ENCODE data around the gene SERPINB2.
"Not testable (repeated sequence)": the region's sequence is repeated elsewhere in the genome, so short reads cannot be mapped to it uniquely, and the experiment has no call there.

The SERPINB2 gene

DNA sequence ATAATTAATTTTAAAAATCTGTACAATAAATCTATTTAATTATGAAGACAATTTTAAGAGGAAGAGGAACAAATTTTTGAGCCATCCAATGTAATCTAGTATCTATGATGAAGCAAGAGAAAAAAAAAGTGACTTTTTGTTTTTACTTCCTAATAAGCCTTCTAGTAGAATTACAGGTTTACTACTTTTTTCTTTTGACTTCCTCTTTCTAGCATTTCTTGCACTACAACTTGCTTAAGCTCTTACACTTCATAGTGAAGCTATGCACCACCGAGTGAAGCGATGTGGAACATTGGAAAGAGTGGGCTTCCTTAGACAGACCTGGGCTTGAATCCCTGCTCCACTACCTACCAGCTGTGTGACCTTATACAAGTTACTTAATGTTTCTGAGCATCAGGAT lies 2.1 kb downstream of the SERPINB2 start:
- DNase-seq (ENCODE audit: low spot score): no peak

DNA sequence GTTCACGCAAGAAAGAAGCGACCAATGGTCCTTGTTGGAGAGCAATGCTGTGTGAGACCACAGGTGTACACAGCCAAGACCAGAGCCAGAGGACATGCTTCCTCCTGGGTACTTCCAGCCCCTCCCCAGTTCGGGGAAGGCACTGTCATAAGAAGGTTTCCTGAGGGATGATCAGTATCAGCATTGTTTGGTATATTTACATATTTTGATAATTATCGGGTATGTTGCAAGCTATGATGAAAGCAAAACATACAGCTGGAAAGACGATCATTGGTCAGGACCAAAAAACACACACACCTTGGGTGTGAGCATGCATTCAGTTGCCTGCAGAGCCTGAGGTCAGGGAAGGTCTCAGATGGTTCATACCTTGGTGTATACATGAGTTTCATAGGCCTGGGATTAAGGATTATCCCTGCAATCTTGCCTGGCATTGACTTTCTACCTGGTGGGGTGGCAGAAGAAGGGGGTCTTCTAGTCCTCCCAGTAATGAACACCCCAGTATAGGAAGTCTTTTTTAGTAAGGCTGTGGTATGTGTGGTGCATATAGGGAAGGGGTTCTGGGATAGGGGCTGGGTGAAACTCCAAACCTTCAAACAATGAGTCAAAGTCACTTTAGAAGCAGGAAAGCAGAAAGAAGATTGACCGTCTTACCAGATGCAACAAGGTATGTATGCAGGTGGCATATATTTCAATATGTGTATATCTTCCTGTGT lies 2.9 kb downstream of the SERPINB2 start:
- DNase-seq (ENCODE audit: low spot score): no peak

DNA sequence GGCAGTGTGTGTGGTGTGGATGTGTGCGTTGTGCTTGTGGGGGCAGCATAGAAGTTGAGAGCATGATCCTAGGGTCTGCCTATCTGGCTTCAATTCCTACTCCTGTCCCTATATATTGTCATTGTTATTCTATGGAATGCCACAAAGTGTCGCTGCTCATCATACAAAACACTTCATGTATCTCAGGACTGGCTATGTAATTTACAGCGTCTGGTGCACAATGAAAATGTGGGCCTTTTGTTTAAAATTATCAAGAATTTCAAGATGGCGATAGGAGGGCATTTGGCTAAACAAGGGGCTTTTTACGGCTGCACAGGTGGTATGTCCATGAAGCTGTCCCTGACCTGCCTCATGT lies 3.4 kb downstream of the SERPINB2 start:
- DNase-seq (ENCODE audit: low spot score): no peak

DNA sequence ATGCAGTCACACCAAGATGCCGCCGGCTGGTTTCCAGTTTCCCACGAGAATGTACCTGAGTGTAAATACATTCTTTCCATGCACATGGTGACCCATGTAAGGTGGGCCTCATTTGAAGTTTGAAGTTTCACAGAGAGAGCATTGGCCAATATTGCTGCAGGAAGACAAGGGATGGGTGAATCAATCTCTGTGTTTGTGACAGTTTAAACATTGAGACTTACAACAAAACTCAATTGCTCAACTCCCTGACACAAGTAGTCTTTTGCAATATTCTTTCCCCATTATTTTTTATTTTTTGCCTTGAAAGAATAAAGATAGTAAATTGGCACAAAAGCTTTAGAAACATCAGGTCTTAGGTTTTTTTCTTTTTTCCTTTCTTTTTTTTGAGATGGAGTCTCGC lies 5.1 kb downstream of the SERPINB2 start:
- DNase-seq (ENCODE audit: low spot score): no peak

DNA sequence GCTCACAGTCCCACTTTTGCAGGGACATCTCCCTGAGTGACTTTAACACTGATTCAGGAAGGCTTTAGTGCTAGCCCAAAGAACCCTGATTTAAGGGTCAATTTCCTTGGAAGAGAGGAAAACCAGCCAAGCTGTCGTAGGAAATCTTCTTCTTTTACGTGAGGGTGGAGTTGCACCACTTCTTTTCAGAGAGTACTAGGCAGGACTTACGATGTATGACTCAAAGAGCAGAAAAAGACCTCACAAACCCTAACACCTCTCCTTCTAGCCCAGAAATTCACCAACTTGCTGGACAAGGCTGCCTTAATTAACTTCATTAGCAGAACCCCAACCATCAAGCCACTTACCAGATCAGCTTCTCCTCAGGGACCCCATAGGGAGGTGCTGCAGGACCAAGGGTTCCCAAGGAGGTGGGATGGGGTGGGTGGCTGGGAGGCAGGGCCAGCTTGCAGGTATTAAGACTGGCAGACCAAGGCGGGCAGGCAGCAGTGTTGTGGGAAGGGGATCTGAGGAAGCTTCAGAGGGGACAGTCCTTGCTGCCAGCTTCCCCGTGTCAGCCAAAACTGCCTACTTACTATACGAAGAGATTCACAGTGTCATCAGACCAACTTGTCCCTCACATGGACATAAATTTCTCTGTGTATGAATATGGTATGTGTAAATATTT lies 6.7 kb downstream of the SERPINB2 start:
- DNase-seq (ENCODE audit: low spot score): no peak

DNA sequence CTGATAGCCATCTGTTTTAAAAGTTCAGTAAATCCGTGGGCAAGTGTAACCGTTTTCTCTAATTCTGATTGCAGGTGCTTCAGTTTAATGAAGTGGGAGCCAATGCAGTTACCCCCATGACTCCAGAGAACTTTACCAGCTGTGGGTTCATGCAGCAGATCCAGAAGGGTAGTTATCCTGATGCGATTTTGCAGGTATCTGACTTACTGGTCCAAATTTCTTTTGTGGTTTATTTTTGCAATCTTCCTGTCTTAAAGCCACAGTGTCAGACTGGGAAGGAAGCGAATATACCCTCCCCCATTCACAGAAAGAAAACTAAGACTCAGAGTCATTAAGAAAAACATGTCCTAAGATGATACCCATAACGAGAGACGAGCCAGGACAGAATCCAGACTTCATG lies 7.7 kb downstream of the SERPINB2 start:
- DNase-seq (ENCODE audit: low spot score): no peak

DNA sequence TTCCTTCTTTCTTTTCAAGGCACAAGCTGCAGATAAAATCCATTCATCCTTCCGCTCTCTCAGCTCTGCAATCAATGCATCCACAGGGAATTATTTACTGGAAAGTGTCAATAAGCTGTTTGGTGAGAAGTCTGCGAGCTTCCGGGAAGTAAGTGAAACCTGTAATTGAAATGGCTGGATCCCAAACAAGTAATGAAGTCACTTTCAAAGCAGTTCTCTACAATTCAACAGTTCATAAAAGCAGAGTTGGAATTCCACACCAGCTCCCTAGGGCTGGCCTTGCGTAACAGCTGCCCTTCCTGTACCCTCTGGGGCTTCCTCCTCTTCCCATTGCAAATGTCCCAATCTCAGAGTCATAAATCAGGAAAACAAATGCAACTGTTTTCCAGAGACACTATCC lies 9.6 kb downstream of the SERPINB2 start:
- no peak for DNase-seq (ENCODE audit: low spot score)

DNA sequence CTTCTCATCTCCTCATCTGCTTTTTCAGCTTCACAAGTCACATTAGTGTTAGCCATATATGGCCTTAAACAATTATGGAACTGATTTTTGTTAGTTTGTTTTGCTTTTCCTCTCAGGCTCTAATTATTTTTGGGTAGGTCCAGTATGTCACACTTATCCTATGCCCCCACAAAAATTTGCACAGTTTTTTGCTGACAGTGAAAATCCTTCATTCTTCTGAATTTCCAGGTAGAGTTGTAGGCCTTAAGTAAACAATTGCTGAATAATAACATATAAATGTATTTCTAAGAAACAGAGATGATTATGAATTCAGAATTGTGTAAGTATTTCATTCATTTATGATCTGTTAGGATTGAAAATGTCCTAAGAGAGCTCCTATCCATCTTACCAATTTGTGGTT lies 11.7 kb downstream of the SERPINB2 start:
- no peak for DNase-seq (ENCODE audit: low spot score)

DNA sequence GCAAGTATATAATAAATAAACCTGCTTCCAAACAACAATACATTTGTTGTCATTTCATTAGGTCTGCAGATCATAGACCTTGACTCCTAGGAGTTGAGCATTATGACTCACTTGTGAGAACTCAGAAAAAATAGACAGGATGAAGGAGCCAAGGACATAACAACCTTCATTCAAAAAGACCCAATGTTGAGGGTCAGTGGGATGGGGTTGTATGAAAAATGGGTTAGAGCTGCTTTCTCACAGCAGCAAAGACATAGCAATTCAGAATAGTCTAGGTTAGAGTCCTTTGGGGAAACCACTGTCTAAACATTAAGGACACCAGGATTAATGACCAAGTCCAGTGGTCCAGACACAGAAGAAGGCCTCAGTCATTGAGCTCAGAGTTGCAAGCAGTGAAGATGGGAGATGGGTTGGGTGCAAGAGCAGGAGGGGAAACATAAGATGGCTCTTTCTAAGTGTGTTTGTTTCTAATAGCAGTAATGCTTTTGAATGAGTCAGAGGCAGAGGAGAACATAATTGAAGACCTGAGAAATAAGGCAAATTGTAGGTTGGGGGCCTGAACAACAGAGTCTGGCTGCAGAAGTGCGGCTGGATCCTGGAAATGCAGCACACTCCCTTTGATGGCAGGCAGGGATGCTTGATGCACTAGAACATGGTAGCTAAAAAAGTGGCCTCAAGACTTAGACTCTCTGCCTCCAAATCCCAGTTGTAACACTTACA lies 16.5 kb downstream of the SERPINB2 start:
- DNase-seq (ENCODE audit: low spot score): no peak

DNA sequence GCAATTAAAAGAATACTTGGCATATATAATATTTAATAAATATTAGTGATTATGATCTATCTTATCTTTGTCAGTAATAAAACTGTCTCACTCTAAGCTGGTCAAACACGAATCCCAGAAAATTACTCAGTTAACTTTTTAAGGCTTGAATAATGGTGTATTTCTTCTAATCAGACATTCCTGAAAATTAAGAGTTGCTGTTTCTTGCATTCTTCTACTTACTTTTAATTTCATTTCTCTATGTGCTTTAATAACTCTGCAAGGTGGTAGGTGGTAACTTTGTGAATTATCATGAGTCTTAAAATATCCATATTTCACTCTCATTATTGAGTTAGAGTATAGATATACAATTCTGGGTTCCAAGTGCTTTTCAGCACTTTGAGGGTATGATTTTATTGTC lies 17.2 kb downstream of the SERPINB2 start:
- DNase-seq (ENCODE audit: low spot score): no peak

DNA sequence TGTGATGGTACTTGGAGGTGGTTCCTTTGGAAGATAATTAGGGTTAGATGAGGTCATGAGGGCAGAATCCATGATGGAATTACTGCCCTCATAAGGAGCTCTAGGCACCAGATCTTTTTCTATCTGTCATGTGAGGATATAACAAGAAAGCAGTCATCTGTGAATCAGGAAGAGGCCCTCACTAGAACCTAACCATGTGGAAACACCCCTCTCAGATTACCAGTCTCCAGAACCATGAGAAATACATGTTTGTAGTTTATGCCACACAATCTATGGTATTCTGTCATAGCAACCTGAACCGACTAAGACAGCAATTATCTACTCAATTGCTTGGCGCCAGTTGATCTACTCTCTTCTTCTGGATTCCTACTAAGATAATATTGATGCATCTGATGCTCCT lies 17.9 kb downstream of the SERPINB2 start:
- DNase-seq (ENCODE audit: low spot score): no peak

DNA sequence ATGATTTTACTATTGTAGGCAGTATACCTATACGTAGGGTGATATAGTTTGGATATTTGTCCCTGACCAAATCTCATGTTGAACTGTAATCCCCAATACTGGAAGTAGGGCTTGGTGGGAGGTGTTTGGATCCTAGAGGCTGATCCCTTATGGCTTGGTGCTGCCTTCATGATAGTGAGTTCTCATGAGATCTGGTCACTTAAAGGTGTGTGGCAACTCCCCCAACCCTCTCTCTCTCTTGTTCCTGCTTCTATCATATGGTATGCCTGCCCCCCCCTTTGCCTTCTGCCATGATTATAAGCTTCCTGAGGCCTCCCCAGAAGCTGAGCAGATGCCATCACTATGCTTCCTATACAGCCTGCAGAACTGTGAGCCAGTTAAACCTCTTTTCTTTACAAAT lies 18.6 kb downstream of the SERPINB2 start:
- no peak for DNase-seq (ENCODE audit: low spot score)

DNA sequence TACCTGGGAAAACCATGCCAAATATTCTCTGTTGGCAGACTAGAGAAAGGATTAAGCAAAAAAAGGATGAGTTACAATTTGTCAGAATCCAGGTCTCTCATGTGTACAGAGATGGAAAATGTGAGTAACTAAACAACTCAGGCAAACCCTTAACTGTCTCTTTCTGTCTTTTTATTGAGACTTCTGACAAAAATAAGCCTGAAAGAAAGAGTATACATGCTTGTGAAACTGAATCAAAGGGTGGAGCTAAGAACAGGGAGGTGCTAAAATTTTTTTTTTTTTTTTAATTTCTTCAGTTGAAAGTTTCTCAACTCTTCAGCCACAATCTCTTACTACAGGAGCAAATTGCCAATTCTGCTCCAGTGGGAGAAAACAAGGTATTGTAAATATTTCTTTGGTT lies 20.2 kb downstream of the SERPINB2 start, which contains the start of gene SERPINB10:
Gene SERPINB10, plus strand, starts transcription at position 295 of the 400 bp plus-strand sequence. CDS start 7,553 bp downstream, outside the sequence.
- DNase-seq (ENCODE audit: low spot score): no peak

DNA sequence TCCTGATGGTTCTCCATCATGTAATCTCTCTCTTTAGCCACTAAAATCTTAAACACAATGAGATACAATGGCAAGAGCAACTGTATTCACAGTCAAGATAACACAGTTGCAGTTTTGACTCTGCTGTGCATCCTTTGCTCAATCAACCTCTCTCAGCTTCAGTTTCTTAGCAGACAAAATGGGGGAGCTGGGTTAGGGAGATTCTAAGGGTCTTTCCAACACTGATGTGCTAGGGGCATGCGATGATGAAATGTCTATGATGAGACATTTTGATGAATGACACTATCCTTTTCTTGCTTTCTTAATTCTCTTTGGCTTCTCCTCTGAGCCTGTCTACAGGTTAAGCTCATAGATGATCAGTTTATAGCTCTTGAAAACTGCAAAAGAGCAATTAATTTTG lies 21.4 kb downstream of the SERPINB2 start:
- DNase-seq (ENCODE audit: low spot score): no peak

DNA sequence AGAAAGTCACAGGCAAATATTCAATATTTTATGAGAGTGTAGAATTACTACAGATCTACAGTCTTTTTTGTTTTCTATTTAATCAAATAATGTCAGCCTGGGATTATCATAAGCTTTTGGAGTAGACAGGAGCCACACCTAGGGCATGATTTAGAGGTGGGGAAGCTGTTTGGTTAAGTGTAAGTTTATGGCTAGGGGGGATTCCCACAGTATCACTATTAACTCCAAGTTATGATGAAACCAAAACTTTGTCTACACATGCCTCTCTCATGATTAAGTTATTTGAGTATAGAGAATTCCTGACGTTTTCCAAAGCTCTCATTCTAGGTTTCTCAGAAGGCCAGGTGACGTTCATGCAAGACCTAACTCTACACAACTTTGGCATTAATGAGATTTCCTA lies 22.4 kb downstream of the SERPINB2 start:
- no peak for DNase-seq (ENCODE audit: low spot score)

DNA sequence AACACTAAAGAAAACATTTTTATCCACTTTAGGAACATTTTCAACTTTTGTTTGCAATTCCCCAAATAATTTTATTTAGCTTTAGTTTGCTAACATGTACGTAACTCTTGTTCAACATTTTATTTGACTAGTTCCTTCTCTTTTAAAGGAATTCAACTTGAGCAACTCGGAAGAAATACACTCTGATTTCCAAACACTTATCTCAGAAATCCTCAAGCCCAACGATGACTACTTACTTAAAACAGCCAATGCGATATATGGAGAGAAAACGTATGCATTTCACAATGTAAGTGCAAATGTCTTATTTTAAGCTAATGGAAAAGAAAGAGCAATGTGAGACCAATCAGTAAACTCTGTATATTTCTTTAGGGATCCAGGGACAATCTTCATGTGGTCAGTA lies 30.3 kb downstream of the SERPINB2 start:
- DNase-seq (ENCODE audit: low spot score): no peak

DNA sequence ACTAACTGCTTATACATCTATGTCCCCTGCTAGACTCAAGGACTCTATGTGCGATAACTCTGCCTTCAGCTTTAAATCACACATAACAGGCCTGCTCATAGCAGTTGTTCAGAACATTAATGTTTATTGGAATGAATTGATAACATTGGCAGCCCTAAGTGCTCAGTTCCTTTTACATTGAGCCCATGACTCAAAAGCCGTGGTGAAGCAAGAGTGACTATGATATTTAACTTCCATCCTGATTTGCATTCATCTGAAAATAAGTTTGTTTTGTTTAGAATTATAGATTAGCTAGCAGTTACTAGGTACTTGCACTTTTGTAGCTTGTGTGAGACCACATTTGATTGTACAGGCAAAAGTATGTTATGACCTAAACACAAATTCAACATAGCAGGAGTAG lies 34.5 kb downstream of the SERPINB2 start:
- DNase-seq (ENCODE audit: low spot score): no peak

DNA sequence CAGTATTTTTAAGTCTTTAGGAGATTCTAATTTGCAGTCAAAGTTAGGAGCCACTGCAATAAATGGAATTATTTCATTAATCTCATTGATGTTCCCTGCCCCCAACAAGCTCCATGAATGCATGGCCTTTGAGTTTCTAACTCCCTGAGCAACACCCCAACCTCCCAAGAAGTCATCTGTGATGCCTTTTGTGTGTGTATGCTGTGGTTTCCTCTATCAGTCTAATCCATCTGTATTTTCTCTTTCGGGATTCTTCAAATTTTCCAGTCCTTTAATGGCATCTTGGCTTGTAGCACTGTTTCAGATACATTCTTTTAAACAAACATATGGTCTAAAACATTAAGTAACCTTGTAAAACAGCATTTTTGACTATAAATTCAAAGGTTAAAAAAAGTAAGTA lies 37.0 kb downstream of the SERPINB2 start:
- DNase-seq (ENCODE audit: low spot score): no peak

DNA sequence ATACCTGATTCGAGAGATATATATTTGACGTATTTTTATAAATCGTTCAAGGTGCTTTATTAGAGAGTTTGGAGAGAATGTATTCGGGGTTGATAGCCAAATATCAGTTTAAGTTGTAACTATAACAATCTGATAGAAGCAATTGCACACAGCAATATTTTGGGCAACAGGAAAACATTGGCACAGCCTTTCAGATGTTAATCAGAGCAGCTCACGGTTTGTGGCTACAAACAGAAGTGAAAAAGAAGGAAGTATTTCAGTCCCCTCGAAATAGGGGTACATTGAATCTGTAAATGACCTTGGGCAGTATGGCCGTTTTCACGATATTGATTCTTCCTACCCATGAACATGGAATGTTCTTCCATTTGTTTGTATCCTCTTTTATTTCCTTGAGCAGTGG lies 40.8 kb downstream of the SERPINB2 start:
- DNase-seq (ENCODE audit: low spot score): no peak

DNA sequence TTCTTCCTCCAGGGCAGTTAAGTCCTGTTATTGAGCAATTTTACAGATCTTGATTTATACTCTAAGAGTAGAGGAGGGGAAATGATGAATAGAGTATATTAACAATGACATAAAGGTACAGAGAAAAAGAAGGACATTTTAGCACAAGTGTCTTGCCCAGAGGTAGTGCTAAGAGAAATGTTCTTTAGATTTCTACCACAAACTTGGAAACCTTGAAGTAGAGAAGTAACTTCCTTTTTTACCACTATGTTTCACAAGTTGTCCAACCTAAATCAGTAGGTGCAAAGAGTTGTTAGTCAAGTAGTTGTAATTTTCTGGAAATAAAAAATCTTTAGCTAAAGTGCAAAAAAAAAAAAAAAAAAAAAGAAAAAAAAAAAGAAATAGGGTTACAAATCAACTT lies 41.9 kb downstream of the SERPINB2 start:
- not testable (repeated sequence) for DNase-seq (ENCODE audit: low spot score)

DNA sequence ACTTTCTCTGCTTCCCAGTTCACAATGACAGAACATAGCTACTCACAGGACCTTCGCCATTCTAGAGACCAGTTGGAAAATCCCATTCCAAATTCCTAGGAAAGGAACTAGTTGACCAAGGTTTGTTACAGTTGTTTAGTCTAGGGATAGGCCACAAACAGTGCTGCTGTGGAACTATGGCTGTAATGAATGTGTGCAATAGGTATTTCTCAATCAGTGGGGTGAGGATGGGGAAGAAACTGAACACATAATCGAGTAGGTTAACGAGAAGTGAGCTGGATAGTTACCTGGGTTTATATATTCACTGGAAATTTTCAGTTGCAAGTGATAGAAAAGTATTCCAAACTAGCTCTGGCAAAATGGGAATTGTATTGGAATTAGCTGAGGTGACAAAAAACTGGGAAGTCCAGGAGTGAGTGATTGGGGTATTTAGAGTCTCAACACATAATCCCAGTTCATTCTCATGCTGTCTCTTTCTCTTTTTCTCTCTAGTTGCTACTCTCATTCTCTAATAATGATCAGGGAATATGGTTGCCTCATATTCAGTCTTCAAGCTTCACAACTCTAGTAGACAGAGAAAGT lies 43.4 kb downstream of the SERPINB2 start:
- DNase-seq (ENCODE audit: low spot score): no peak

DNA sequence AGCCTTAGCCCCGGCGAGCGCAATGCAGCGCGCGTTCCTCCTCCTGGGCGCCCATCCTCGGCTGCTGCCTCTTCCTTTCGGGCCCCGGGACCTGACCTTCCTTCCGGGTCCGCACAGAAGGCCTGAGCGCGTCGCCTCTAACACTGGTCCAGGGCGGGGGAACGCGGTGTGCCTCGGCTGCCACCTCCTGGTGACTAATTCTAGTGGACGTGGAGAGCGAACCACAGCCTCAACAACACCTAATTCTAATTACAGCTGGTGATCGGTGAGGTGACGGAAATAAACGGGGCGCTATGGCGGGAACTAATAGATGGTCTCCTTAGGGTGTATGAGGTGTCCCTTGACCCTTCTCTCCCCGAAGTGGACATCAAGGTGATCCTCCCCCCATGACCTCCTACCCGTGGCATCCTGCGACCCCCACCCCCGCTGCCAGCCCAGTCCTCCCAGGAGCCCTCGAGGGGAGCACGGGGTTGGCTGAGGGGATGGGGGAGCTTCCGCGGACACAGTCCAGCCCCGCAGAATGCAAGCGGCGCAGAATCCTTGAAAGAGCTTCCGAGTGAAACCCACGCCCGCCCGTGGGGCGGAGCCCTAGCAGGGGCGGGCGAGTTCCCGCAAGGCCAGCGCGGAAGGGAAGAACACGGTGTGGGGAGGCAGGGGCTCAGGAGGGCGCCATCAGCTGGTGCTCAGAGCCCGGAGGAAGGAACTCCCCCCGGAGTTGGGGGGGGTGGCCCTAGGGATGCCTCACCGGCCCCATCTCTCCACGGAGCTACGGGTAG lies 48.8 kb downstream of the SERPINB2 start:
- peak; percentile 73 for DNase-seq (ENCODE audit: low spot score)

Data from activated CD4-positive, alpha-beta T cell treated with anti-CD3 and anti-CD28 coated beads, Interleukin-2, Interleukin-4, amounts not matched to agents 100 ng/mL and 50 ng/mL, durations not matched to agents 16 hours and 8 hours (primary cell).